Inferior parietal cortex (tissue), 1 donor: ENCODE results near the gene TDRKH.
"Not testable (repeated sequence)": the region's sequence is repeated elsewhere in the genome, so short reads cannot be mapped to it uniquely, and the experiment has no call there.

Experiments used
- DNase-seq: peaks from one replicate; pipeline ENCODE4 v3.0.0-alpha.2; 2016; ENCODE audit errors: extremely low spot score

Gene TDRKH

DNA sequence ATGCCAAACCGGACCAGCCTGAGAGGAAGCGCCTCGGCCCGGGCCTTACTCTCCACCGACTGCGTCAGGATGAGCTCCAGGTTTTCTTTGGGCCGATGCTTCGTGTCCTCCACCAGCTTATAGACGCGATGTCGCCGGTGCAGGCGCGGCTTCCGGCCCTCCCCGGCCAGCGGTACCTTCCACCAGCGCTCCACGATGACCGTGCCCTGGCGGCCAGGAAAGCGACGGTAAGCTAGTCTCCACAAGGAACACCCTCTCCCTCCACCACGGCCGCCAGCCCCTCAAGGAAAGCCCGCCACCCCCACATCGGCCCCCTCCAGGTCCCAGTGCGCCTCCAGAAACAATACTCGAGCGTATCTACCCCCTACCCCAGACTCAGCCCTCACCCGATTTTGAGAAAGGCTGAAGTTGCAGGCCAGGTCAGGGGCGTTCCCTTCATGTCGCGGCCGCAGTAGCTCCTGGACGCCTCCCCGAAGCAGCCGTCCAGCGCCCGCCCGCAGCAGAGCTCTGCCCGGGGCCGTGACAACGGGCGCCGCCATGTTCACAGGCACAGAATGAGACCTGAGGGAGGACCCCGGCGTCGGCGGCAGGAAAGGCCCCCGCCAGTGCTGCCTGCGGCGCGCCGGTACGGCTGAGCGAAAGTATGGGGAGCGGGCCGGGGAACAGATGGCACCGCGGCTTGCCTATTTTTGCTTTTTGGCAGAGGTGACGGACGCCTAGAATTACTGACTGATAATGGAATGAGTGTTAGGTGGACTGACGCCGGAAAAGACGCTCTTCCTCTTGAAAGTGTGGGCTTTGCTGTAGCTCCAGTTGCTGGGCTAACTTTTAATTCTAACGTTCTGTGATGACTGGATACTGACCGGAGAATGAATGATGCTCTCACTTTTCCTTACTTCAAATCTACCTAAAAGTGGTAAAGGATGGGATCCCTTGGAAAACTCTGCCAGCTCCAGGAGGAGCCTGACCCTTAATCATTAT is 27.1 kb downstream of the TDRKH start, which contains the start of gene MRPL9:
Gene MRPL9 (minus strand): TSS at position 556 of the 981 bp plus-strand sequence. CDS start 17 bp downstream, at position 539.
- peak; percentile 83 for DNase-seq

DNA sequence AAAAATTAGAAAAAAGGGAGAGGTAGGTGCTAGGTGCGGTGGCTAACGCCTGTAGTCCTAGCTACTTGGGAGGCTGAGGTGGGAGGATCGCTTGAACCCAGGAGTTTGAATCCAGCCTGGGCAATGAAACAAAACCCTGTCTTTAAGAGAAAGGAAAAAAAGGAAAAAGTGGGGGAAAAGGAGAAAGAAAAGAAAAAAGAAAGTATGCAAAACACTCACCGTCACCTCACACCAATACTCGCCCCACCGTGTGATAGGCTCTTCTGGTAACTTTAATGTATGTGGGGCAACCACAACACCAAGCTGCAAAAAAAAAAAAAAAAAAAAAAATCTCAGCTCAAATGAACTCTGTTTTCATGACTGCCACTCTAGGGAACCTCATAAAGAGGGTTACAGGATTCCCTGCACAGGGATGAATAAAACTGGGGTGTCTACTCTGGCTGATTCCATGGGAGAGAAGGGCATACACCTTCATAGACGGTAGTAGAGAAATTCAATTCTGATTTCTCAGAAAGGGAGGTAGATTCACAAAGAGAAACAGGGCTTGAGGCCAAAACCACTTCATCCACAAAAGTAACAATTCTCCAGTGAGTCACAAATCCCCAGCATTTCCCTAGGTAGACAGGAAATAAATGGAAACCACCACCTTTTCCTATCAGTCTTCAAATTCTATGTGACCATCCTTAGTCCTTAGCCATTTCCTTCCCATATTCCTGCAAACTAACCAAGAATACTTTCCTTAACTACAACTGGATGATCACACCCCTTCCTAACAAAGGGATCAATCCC is 29.5 kb downstream of the TDRKH start:
- DNase-seq = no peak

DNA sequence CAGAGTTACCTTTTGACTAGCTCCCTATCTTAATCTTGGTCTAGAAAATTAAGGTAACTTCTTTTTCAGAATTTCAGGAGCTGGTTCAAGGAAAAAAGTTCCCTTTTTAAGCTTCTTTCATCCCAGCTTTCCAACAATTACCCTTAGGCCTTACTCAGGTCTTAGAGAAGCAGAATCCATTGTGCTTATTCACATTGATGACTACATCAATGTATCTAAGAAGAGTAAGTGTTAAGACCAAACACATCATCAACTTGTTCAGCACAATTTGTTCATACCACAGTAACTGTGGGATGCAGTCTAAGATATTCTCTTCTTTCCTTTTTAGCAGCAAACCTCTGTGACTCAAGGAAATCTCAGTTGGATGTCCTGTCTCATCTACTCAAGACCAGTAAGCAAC is 31.1 kb downstream of the TDRKH start:
- DNase-seq = no peak

DNA sequence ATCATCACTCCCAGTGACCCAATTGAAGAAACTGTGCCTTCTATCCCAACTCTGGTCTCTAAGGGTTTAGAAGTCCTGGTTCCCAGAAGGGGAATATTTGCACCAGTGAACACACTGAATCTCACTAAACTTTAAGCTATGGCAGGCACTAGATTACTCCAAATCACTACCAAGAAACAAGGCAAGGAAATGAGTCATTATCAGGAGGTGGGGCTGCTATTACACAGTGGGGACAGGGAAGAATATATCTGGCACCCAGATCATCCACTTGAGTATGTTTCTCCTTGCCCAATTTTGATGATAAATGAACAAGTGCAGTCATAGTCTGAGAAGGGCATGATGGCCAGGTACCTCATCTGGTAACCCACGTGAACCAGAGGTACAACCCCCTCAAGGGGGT is 34.0 kb downstream of the TDRKH start:
- no peak for DNase-seq

DNA sequence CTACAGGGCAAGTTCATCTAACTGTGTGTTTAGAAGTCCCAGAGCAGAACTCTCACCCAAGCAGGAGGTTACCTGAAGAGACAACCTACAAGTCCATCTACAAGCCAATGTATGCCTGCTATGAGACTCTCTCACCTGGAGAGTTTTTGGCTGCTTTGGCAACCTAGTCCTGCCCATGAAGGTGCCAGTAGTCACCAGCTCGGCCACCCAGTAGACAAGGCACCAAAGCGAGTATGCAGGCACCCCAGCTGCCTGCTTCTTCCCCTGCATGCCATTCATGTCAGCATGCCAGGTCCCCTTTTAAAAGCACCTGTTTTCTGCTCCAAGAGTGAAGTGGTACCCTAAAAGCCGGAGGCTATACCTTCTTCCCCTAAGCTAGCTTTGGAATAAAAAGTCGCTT is 48.8 kb downstream of the TDRKH start:
- DNase-seq = no peak

DNA sequence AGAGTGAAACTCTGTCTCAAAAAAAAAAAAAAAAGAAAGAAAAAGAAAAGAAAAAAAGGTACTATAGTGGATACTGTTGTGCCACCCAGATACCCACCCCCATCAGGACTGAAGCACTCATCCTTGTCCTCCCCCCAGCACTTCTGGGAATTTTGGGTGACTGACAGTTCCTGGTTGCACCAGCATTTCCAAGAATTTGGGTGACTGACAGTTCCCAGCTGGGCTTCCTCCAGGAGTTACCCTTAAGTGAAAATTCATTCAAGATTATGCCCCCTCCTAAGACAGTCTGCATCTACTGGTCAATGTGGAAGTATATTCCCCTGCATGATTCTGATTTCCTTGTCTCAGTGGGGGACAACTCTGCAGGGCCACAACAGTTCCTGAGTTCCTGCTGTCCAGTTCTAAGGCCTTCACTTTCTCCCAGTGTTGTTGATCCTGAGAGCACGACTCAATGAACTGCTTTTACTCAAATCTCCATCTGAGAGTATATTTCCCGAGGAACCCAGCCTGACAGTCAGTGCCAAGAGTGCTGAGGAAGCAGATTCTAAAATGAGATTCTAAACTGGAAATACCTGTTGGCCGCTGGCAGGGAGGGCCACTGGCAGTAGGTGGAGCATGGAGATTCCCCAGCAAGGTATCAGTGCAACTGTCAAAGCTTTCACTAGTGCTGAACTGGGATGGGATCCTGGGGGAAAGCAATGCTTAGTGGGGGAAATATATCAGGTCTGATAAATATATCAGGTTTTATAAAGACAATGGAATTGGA is 50.5 kb downstream of the TDRKH start:
- DNase-seq = no peak

DNA sequence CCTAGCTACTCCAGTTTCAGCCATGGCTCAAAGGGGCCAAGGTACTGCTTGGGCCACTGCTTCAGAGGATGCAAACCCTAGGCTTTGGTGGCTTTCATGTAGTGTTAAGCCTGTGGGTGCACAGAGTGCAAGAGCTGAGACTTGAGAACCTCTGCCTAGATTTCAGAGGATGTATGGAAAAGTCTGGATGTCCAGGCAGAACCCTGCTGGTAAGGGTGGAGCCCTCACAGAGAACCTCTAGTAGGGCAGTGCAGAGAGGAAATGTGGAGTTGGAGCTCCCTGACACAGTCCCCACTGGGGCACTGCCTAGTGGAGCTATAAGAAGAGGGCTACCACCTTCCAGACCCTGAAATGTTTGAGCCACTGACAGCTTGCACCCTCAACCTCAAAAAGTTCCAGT is 52.8 kb downstream of the TDRKH start:
- DNase-seq = no peak

DNA sequence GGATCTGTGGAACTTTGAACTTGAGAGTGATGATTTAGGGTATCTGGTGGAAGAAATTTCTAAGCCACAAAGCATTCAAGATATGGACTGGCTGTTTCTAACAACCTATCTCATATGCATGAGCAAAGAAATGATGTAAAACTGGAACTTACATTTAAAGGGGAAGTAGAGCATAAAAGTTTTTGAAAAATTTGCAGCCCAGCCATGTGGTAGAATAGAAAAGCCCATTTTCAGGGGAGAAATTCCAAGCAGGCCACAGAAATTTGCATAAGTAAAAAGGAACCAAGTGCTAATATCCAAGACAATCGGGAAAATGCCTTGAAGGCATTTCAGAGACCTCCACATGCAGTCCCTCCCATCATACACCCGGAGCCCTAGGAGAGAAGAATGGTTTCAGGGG is 53.3 kb downstream of the TDRKH start:
- DNase-seq = no peak

DNA sequence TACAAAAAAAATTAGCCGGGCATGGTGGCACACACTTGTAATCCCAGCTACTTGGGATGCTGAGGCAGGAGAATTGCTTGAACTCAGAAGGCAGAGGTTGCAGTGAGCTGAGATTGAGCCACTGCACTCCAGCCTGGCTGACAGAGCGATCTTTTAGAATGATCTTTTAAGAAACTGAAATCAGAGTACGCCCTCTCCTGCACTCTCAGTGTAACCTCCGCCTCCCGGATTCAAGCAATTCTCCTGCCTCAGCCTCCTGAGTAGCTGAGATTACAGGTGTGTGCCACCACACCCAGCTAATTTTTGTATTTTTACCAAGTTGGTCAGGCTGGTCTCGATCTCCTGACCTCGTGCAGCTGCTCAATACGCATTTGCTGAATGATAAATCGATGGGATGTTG is 56.3 kb downstream of the TDRKH start:
- DNase-seq = not testable (repeated sequence)

DNA sequence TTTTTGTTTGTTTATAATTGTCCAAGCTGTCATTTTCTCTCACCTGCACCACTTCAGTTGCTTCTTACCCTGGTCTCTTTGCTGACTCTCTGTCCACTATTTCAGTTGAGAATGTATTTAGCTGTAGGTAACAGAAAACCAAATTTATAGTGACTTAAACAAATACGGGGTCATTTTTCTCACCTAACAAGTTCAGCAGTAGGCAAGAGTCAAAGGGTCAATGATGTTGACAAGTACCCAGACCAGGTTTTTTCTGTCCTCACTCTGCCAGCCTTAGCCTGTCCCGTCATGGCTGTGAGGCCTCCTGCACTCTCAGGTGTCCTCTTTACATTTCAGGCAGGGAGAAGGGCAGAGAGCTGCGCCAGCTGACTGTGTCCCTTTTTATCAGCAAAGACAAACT is 57.2 kb downstream of the TDRKH start:
- no peak for DNase-seq

DNA sequence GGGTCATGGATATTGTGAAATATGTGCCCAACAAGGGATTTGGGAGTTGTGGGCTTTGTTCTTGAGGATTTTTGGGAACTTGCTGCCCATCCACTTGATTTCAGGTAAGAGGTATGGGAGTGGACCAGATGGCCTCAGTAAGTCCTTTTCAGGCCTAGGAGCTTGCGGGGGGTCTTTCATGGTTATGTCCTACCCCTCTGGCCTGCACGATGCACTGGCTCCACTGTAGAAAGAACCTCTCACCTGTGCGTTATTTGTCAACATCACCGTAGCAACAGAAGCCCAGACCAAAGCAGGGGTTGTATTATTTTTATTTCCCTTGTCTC is 60.4 kb downstream of the TDRKH start:
- DNase-seq = no peak

DNA sequence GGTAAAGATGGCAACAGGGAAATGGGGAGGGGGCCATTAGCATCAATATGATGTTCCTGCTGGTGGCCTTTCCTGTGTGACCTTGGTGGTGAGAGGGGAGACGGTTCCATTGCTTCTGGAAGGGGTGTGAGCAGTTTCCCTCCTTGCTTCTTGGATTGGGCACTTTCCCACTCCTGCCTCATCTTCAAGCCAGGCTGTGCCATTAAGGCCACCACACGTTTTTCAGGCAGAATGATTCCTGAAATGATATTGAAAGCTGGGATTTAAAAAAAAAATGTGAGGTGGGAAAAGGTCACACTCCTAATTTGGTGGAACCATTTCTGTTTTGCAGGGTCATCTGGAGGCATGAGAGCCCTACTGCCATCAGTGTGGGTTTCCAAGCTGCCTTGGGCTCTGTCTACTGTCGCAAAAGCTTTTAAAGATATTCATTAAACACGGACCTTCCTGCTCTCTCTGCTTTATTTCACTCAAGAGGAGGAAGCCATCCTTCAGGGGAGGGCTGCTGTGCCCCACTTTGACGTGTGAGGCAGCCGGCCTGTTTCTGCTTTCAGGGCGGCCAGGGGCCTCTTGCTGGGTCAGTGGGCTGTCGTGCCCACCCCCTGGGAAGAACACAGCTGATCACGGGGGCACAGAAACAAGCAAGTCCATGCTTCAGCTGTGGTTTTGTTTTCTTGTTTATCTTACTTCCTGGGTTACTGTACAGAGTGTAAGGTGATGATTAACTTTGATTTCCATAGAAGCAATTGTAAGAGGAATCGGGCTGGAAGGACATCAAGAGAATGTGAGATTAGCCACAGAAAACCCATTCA is 60.9 kb downstream of the TDRKH start:
- no peak for DNase-seq

DNA sequence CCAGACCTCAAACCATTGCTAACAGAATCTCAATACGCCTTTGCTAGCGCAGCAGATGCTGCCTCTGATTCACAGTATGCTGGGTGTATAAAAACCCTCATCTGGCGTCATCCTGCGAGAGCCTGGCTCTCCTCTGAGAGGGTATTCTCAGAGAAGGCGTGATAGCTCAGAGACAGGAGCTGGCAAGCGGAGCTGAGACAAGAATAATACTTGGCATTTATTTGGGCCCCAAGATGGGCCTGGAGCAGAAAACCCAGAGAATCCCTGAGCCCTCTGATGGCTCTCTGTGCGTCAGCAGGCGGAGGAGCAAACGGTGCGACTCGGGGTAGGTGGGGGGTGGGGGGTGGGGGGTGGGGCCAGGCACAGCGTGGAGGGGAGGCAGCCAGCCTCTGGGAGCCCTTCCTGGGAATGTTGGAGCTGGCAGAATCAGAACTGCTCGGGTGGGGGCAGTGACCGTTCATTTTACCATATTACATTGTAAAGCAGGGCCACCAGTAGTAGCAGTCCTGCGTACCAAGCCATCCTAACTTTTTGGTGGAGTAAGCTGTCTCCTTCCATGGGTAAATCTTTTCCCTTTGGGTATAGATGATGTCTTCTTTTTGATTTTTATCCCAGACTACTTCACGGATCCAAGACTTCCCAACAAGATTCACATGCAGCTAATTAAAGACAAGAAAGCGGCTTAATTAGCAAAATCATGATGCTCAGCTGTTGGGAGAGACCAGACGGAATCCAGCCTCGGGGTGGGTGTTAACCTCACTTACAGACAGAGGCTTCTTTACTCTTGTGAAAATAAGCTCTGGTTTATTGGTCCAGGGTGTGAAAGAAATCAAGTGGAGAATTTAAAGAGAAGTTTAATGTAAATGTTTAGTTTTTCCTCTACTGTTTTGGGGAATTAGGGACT is 61.9 kb downstream of the TDRKH start:
- peak; percentile 69 for DNase-seq

DNA sequence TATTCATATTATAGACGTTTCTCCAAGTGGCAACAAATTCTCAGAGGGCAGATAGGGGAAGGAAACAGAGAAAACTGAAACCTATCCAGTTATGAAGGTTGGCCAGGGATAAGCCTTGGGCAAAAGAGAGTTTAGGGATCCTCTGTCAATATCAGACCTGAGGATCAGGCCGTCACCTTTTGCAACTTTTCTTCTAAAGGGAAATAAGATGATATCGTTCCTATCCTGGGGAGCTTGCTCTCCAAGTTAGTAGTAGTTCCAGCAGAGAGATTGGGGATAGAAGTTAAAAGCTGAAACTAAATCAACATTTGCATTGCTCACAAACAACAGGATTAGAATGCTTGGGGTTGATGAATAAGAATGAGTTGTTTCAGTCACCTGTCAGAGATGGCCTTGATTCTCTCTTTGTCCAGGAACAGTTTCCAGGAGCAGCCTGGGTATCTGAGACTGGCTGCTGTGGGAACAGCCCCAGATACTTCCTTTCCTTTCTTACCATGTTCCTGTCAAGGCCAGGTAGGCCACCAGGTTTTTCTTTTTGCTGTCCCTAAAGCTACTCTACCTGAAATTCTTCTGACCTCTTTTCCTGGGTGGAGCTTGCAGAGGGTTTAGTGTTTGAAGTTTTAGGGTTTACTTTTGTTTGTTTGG is 66.5 kb downstream of the TDRKH start:
- DNase-seq = no peak
